Immature natural killer cell (primary cell): Measurements from ENCODE around the gene COL9A3. TPM values are rescaled to one million over a fixed set of nuclear protein-coding genes. Genes with fewer than 3 reads are reported as not detected.

Source experiments
- DNase-seq, 3 donors: peaks; one replicate each; pipeline ENCODE4 v3.0.0; 2022; ENCODE audit warnings: mixed read lengths in 1 of 3
- H3K27ac Mint-ChIP-seq, 6 donors: one replicate each; pipeline ENCODE4 v1.8.0; 2020; ENCODE audit warnings: mixed read lengths in 6 of 6, mild to moderate bottlenecking in 5 of 6, inconsistent platforms in 4 of 6, moderate library complexity in 3 of 6
- H3K27me3 Mint-ChIP-seq, 3 donors: one replicate each; pipeline ENCODE4 v1.8.0; 2020 to 2021; ENCODE audit warnings: low read depth in 3 of 3, mild to moderate bottlenecking in 3 of 3, mixed read lengths in 3 of 3, moderate library complexity in 3 of 3, inconsistent platforms in 1 of 3
- H3K36me3 Mint-ChIP-seq, 3 donors: one replicate each; pipeline ENCODE4 v1.8.0; 2020; ENCODE audit warnings: mixed read lengths in 3 of 3, inconsistent platforms in 2 of 3, mild to moderate bottlenecking in 2 of 3
- H3K4me1 Mint-ChIP-seq, 2 donors: one replicate each; pipeline ENCODE4 v1.8.0; 2020; ENCODE audit warnings: inconsistent platforms in 2 of 2, mild to moderate bottlenecking in 2 of 2, mixed read lengths in 2 of 2, moderate library complexity in 1 of 2
- H3K4me3 Mint-ChIP-seq, 5 donors: one replicate each; pipeline ENCODE4 v1.8.0; 2020; ENCODE audit warnings: mild to moderate bottlenecking in 5 of 5, mixed read lengths in 5 of 5, inconsistent platforms in 3 of 5, moderate library complexity in 3 of 5
- H3K9me3 Mint-ChIP-seq, 6 donors: one replicate each; pipeline ENCODE4 v1.8.0; 2020; ENCODE audit warnings: mild to moderate bottlenecking in 6 of 6, mixed read lengths in 6 of 6, inconsistent platforms in 4 of 6, moderate library complexity in 3 of 6
- polyA plus RNA-seq, 3 donors: library from polyadenylated mRNA; unstranded; fragments of 300-500 nt; fragmentation: Illumina TruSeq; gene quantifications; one replicate each; pipeline ENCODE4 v1.2.3, GENCODE V29; 2021

COL9A3 gene
- polyA plus RNA-seq, 3 donors from 2014 or later, result 0.87 TPM; not detected in 2

DNA sequence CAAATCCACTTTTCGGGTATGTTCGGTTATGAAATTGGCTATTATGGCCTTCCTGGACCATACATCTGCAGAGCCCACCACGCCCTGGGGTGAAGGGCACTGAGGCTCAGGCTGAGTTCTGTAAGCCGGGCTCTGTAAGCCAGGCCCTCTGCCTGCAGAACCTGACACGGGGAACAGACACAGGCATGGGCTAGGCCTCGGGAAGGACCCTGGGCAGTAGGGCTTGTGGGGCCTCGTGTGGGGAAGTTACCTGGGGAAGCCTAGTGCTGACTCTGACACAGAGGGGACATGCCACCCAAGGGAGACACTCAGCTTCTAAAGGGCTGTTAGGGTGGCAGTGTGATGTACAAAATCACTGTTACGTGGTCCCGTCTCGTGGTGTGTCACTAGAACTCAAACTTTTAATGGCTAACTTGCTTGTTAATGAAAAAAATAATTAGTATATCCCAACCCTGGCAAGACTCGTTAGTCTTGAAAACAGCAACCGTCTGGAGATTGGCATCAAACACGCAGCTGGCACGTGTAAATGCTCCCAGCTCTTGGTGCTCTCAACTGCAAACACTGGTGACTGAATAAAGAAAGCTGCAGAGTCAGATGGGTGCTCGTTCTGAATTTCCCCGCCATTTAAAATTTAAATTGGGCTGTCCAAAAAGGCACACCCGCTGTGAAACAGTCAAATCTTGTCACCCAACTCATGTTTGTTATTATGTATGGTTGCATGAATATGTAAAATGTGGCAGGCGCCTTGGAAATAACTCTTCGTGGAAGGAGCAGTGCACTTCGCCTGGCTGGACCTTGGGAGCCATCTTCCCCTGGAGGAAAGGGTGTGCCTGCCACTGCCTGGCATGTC is 68.4 kb downstream of the COL9A3 start:
- Mint-ChIP-seq H3K27me3 (peaks cover 2 to 5% (median 3%) of the 10 kb centered on the region in 3 donors), H3K9me3 (no peaks in the 10 kb centered on the region), H3K4me1 (peaks cover 0 to 16% of the 10 kb centered on the region in 2 donors), H3K36me3 (peaks cover 5 to 33% (median 10%) of the 10 kb centered on the region in 3 donors), H3K4me3 (no peak overlapping the region), H3K27ac (peak overlapping the region in 2 of 6 donors; percentile 45 to 59)
- no peak for DNase-seq

- H3K27ac Mint-ChIP-seq, result peak overlapping the region in 2 of 6 donors; percentile 22 to 65
- peaks cover 2 to 5% (median 3%) of the 10 kb centered on the region in 3 donors for H3K27me3 Mint-ChIP-seq
- no peak for DNase-seq
- H3K36me3 Mint-ChIP-seq, result peaks cover 7 to 41% (median 14%) of the 10 kb centered on the region in 3 donors
- H3K4me1 Mint-ChIP-seq, result peaks cover 0 to 19% of the 10 kb centered on the region in 2 donors
- H3K4me3 Mint-ChIP-seq, result no peak overlapping the region
- H3K9me3 Mint-ChIP-seq, result no peaks in the 10 kb centered on the region
Measured at GRCh38 chr20:62885896-62886708, 69.3 kb downstream of the COL9A3 start.

- peak overlapping the region in 3 of 6 donors; percentile 45 to 65 (median 50) for H3K27ac Mint-ChIP-seq
- peaks cover 8 to 42% (median 14%) of the 10 kb centered on the region in 3 donors for H3K36me3 Mint-ChIP-seq
- no peak for DNase-seq
- H3K27me3 Mint-ChIP-seq, result peaks cover 2 to 4% (median 3%) of the 10 kb centered on the region in 3 donors
- no peak overlapping the region for H3K4me3 Mint-ChIP-seq
- H3K4me1 Mint-ChIP-seq, result peaks cover 5 to 21% of the 10 kb centered on the region in 2 donors
- no peaks in the 10 kb centered on the region for H3K9me3 Mint-ChIP-seq
Measured at GRCh38 chr20:62886709-62887058, 69.8 kb downstream of the COL9A3 start.

GRCh38 chr20:62887152-62887859 is 70.5 kb downstream of the COL9A3 start:
- peak; percentile 49 to 67 (median 53) for DNase-seq
- Mint-ChIP-seq H3K4me3 (peak overlapping the region in 2 of 5 donors; percentile 21 to 35), H3K27me3 (peaks cover 2 to 3% (median 2%) of the 10 kb centered on the region in 3 donors), H3K9me3 (no peaks in the 10 kb centered on the region), H3K27ac (peak overlapping the region in 5 of 6 donors; percentile 8 to 79 (median 45)), H3K36me3 (peaks cover 14 to 42% (median 18%) of the 10 kb centered on the region in 3 donors), H3K4me1 (peaks cover 10 to 21% of the 10 kb centered on the region in 2 donors)

GRCh38 chr20:62887860-62888239 is 71.0 kb downstream of the COL9A3 start:
- peak overlapping the region in 2 of 5 donors; percentile 21 to 35 for H3K4me3 Mint-ChIP-seq
- peaks cover 17 to 48% (median 18%) of the 10 kb centered on the region in 3 donors for H3K36me3 Mint-ChIP-seq
- DNase-seq, result no peak
- no peaks in the 10 kb centered on the region for H3K9me3 Mint-ChIP-seq
- peak overlapping the region in 3 of 6 donors; percentile 41 to 79 (median 65) for H3K27ac Mint-ChIP-seq
- peaks cover 10 to 21% of the 10 kb centered on the region in 2 donors for H3K4me1 Mint-ChIP-seq
- H3K27me3 Mint-ChIP-seq, result peaks cover 2 to 3% (median 2%) of the 10 kb centered on the region in 3 donors

DNA sequence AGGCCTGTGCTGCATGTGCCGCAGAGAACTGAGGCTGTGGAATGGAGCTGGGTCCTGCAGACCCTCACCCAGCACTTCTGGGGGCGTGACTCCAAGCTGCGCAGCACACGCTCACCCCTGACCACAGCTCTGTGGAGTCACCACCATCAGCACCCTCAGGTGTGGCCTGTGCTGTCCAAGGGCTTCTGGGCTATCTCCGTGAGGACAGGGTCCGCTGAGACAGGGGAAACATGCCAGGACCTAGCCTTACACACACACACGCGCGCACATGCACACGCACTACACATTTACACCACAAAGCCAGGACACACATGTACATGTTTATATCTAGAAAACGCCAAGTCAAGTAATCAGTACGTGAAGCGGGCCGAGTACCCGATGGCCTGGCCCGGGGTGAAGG is 71.6 kb downstream of the COL9A3 start:
- DNase-seq, result no peak
- no peak overlapping the region for H3K27ac Mint-ChIP-seq
- no peaks in the 10 kb centered on the region for H3K9me3 Mint-ChIP-seq
- peaks cover 2 to 3% (median 2%) of the 10 kb centered on the region in 3 donors for H3K27me3 Mint-ChIP-seq
- H3K4me3 Mint-ChIP-seq, result no peak overlapping the region
- peaks cover 17 to 52% (median 18%) of the 10 kb centered on the region in 3 donors for H3K36me3 Mint-ChIP-seq
- H3K4me1 Mint-ChIP-seq, result peaks cover 10 to 21% of the 10 kb centered on the region in 2 donors

GRCh38 chr20:62888910-62889309 is 72.1 kb downstream of the COL9A3 start:
- Mint-ChIP-seq H3K27ac (no peak overlapping the region), H3K36me3 (peaks cover 17 to 56% (median 18%) of the 10 kb centered on the region in 3 donors), H3K4me1 (peaks cover 10 to 21% of the 10 kb centered on the region in 2 donors), H3K4me3 (no peak overlapping the region), H3K9me3 (no peaks in the 10 kb centered on the region), H3K27me3 (peaks cover 2 to 5% (median 2%) of the 10 kb centered on the region in 3 donors)
- no peak for DNase-seq

- H3K27me3 Mint-ChIP-seq, result peaks cover 2 to 5% (median 2%) of the 10 kb centered on the region in 3 donors
- H3K27ac Mint-ChIP-seq, result peak overlapping the region in 1 of 6 donors; percentile 7
- peaks cover 10 to 21% of the 10 kb centered on the region in 2 donors for H3K4me1 Mint-ChIP-seq
Measured at GRCh38 chr20:62889411-62889810, 72.6 kb downstream of the COL9A3 start.

GRCh38 chr20:62889871-62890270 is 73.0 kb downstream of the COL9A3 start:
- Mint-ChIP-seq H3K4me3 (no peak overlapping the region), H3K27me3 (peaks cover 2 to 5% (median 2%) of the 10 kb centered on the region in 3 donors), H3K27ac (no peak overlapping the region), H3K9me3 (no peaks in the 10 kb centered on the region), H3K36me3 (peaks cover 17 to 64% (median 23%) of the 10 kb centered on the region in 3 donors), H3K4me1 (peaks cover 10 to 21% of the 10 kb centered on the region in 2 donors)
- DNase-seq, result no peak

More at GRCh38 chr20:62889411-62889810, 72.6 kb downstream of the COL9A3 start:
- peaks cover 17 to 61% (median 23%) of the 10 kb centered on the region in 3 donors for H3K36me3 Mint-ChIP-seq
- no peak for DNase-seq
- H3K9me3 Mint-ChIP-seq, result no peaks in the 10 kb centered on the region
- H3K4me3 Mint-ChIP-seq, result no peak overlapping the region

GRCh38 chr20:62890444-62890843 is 73.6 kb downstream of the COL9A3 start:
- Mint-ChIP-seq H3K9me3 (no peaks in the 10 kb centered on the region), H3K27ac (peak overlapping the region in 1 of 6 donors; percentile 67), H3K27me3 (peaks cover 2 to 9% (median 2%) of the 10 kb centered on the region in 3 donors), H3K4me1 (peaks cover 10 to 21% of the 10 kb centered on the region in 2 donors), H3K36me3 (peaks cover 20 to 70% (median 23%) of the 10 kb centered on the region in 3 donors), H3K4me3 (no peak overlapping the region)
- no peak for DNase-seq
